ENCODE measurements around the gene NEXN.
"Not testable (repeated sequence)": the region's sequence is repeated elsewhere in the genome, so short reads cannot be mapped to it uniquely, and the experiment has no call there.

NEXN gene

DNA sequence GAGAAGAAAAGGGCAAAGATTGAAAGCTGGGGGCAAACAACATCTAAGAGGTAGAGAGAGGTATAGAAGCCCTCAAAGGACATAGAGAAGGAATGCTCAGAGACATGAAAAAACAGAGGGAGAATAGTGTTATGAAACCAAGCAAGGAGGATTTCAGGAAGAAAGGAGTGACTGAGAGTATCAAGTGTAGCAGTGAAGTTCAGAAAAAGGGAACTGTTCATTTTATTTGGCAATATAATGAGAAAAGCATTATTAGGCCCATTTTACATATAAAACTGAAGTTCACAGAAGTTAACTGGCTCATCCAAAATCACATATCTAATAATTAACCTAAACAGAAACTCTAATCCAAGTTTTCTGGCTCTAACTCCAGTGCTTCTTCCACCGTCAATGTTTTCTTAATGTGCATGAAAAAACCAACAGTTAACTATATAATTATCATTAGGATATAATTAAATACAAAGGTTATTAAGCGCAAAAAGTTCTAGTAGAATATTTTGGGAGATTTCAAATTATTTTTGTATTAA lies 17.7 kb downstream of the NEXN start:
- DNase-seq, result no peak

- no peak for DNase-seq
These were observed 18.2 kb downstream of the NEXN start for GRCh38 chr1:77906624-77907023.

- no peak for DNase-seq
These were observed 21.7 kb downstream of the NEXN start for GRCh38 chr1:77910116-77910515.

GRCh38 chr1:77918918-77919317 lies 30.5 kb downstream of the NEXN start:
- not testable (repeated sequence) for DNase-seq

DNA sequence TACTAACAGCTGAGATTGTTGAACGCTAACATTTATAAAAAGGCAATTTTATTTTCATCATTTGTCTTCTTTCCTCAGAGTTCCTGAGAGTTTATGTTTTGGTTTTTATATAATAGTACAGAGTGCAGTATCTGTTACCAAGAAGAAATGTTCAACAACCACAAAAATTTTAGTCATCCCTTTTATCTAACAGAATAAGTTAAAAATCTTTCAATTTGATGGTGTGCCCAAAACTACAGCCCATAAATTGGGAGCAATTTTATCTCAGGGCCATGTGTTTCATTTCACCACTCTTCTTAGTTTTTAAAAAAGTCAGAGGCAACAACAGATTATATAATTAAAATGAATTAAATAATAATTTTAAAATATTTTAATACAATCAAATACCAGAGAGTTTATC lies 37.1 kb downstream of the NEXN start:
- no peak for DNase-seq

- DNase-seq, result no peak
These were observed 37.5 kb downstream of the NEXN start for GRCh38 chr1:77925956-77926355.

GRCh38 chr1:77926561-77927357 lies 38.3 kb downstream of the NEXN start:
- no peak for DNase-seq

DNA sequence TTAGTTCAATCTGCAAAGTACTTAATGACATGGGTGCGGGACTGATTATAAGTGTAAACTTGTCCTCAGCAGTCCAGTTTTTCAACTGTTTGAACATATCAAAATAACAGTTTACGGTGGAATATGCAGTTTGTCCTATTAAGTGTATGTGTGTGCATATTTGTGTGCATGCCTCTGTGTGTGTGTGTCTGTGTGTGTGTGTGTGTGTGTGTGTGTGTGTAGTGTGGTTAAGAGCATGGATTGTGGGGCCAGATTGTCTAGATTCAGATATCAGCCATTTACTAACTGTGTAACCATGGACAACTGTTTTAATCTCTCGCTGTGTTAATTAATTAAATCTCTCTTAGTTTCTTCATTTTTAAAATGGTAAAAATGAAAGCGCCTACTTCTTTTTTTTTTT lies 39.0 kb downstream of the NEXN start:
- no peak for DNase-seq

DNA sequence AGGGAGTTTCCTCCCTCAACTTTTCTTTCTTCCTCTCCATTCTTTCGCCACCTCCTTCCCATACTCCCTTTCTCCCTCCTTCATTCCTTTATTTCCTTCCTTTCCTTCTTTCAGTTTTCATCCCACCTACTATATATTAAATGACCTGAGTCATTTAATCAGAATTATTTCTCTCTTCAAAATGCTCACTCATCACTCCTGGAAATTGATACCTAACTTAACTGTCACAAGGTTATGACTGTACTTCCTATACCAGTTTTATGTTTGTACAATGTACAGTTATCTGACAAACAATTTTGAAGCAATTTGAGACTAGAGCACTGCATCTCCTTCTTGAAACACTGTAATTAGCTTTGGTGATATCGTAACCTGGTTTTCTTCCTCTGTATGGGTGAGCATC lies 41.4 kb downstream of the NEXN start:
- no peak for DNase-seq

DNA sequence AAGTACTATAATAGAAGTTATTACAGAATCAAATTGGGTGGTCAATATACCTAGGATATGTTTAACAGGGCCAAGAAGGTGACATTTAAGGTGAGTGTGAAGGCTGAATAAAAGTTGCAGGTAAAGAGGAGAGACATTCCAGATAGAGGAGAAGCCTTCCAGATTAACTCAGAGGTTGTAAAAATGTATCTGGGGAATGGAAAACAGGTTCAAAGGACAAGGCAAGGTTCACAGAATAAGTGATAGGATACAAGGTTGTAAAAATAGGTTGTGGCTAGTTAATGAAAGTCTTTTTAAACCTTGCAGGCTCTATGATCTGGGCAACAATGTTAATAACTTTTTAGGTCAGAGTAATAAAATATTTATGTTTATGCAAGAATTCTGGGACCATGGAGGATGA lies 50.2 kb downstream of the NEXN start:
- DNase-seq, result no peak

DNA sequence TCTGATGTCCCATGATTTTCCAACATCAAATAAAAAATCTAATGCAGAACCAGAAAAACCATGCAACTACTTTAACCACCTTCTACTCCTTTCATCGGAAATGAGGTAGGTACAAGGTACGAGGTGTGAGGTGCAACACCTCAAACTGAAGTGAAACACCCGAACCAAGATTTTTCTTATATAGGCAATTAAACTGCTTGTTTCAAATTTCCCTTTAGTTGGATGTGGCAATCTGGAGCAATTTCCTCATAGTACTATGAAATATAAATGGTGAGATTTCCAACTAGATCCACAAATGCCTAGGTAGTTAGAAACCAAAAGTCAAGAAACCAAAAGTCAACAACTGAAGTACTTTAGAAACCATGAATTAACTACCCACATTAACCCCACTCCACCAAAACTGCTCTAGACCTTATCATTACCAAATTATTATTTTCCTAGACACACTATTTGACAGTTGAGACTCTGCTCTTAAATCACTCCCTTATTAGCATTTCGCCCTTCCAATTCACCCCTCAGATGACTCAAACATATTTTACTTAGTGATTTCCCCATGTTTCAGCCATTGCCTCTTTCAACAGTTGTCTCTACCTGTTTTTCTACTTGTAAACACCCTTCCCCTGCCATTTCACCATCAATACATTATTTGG lies 52.6 kb downstream of the NEXN start:
- no peak for DNase-seq

- DNase-seq, result no peak
These were observed 54.1 kb downstream of the NEXN start for GRCh38 chr1:77942400-77943140.

- no peak for DNase-seq
These were observed 56.9 kb downstream of the NEXN start for GRCh38 chr1:77945345-77945744.

- DNase-seq, result no peak
These were observed 60.5 kb downstream of the NEXN start for GRCh38 chr1:77948841-77949424.

- no peak for DNase-seq
These were observed 62.4 kb downstream of the NEXN start for GRCh38 chr1:77950873-77951272.

- DNase-seq, result no peak
These were observed 62.9 kb downstream of the NEXN start for GRCh38 chr1:77951328-77951727.

- DNase-seq, result no peak
These were observed 65.5 kb downstream of the NEXN start for GRCh38 chr1:77953907-77954306.

DNA sequence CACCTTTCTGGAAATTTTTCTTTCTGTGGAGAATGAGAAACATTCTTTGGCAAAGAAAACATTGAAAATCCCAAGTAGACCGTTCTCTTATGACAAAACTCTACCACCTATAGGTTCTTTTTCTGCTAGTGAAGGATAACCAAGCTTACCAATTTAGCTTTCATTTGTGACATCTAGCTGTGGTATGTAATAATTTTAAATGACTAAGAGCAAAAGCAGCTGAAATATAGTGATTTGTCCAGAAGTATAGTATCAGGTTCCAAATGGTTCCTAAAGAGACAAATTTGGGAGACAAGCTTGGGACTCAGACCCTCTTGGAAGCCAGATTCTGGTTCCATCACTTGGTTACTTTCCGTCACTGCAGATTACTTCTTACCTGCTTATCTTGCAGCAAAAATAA lies 66.1 kb downstream of the NEXN start:
- DNase-seq, result no peak

- no peak for DNase-seq
These were observed 67.3 kb downstream of the NEXN start for GRCh38 chr1:77955709-77956108.

DNA sequence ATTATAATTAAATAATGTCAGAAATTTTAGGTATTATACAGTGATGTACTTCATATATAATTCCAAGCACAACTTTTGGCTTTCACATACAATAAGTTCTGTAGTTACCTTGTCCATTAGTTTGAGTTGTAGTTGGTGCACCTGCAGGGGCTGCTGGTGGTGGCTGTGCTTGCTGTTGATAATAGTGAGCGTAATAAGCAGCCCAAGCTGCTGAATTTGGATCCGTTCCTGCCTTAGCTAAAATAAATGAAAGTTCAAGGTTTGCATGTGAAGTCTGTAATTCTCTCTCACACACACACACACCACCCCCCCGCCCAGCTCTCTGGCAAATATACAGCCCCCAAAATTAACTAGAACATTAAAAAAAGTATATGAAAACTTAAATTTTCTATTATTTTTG lies 68.0 kb downstream of the NEXN start:
- no peak for DNase-seq

- no peak for DNase-seq
These were observed 70.0 kb downstream of the NEXN start for GRCh38 chr1:77958391-77958790.

- DNase-seq, result no peak
These were observed 70.4 kb downstream of the NEXN start for GRCh38 chr1:77958850-77959249.

- no peak for DNase-seq
These were observed 73.0 kb downstream of the NEXN start for GRCh38 chr1:77961392-77961791.

Data from NCI-H1694 treated with DMSO at 0.1 percent for 48 hours (cell line).